HG02981 (cell line): ENCODE data around the gene SUMF1.
"Not testable (repeated sequence)": the region's sequence is repeated elsewhere in the genome, so short reads cannot be mapped to it uniquely, and the experiment has no call there.

Experiments
- ATAC-seq: cut with Tn5 transposase; IDR thresholded peaks from one replicate; pipeline ENCODE4 v1.9.1; 2021; ENCODE audit warnings: mild to moderate bottlenecking, moderate library complexity; ENCODE audit not compliant: unreplicated experiment

Gene SUMF1

DNA sequence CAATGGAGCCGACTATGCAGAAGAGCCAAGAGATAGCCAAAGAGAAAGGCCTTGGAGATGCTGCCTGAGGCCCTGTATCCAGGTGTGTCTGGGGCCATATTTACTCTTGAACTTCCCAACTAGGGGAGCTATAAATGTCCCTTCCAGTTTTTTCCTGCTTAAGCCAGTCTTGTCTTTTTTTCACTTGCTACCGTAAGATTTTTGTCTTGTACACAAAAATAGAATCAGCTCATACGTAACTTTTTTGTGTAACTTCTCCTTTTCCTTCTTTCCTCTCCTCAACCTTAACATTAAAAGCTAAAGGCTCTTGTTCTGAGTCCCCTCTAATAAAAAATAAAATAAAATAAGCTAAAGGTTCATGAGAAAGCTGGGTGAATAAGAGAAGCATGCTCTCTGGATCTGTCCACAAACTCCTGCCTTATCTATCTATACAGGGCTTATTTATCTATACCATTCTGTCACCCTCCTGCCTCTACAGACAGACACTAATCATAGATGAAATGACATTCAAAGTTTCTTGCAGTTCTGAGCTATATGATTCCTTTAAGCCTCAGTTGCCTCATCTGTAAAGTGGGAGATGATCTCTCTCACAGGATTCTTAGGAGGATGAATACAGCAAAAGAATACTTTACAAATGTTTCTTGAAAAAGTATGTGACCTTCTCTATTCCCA is 4.6 kb downstream of the SUMF1 start:
- ATAC-seq = no peak

DNA sequence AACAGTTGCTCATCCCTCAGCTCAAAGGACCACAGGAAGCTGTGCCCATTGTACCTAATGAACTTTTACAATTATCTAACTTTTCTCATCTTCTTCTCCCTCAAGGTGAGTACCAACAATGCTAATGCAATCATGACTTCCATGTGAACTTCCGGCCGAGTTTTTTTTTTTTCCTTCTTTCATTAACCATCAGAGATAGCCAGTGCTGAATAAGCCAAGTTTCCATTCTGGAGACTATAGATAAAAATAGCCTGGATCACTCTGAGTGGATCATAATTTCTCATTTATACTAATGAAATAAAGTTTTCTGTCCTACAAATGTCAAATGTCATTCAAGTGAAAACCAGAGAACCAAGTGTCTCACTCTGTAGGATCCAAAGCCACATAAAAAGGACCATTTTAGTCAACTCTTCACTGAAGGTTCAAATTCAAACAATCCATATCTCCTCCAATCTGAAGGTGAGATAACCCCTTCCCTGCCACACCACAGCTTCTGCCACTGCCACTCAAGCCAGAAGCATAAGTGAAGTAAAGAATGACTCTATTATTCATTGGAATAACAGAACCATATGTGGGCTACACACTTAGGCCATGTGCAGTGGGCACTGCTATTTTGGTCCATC is 5.5 kb downstream of the SUMF1 start:
- ATAC-seq = no peak

DNA sequence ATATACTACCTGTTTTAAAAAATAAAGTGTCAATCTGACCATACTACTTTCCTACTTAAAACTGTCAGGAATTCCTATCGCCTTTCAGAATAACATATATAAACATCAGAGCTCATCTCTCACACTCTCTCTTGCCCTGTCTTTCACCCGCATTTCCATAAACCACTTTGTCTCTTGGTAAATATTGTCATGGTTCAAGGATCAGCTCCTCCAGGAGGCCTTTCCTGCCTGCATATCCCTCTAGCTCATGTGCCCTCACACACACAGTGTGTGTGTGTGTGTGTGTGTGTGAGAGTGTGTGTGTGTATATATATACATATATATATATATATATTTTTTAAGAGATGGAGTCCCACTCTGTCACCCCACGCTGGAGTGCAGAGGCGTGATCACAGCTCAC is 6.7 kb downstream of the SUMF1 start:
- ATAC-seq = no peak

DNA sequence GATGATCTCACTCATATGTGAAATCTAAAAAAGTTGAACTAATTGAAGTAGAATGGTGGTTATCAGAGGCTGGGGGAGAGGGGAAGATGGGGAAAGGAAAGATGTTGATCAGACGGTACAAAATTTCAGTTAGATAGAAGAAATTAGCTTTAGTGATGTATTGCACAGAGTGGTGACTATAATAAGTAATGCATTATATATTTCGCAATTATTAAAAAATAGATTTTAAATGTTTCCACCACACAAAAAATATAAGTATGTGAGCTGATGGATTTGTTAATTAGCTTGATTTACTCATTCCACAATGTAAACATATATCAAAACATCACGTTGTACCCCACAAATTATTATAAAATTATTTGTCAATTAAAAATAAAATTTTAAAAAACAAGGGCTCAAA is 8.1 kb downstream of the SUMF1 start:
- no peak for ATAC-seq

DNA sequence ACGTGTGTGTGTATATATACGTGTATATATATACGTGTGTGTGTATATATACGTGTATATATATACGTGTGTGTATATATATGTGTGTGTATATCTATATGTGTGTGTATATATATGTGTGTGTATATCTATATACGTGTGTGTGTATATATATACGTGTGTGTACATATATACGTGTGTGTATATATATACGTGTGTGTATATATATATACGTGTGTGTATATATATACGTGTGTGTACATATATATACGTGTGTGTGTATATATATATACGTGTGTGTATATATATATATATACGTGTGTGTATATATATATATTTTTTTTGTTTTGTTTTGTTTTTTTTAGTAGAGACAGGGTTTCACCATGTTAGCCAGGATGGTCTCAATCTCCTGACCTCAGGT is 10.3 kb downstream of the SUMF1 start:
- ATAC-seq = not testable (repeated sequence)

DNA sequence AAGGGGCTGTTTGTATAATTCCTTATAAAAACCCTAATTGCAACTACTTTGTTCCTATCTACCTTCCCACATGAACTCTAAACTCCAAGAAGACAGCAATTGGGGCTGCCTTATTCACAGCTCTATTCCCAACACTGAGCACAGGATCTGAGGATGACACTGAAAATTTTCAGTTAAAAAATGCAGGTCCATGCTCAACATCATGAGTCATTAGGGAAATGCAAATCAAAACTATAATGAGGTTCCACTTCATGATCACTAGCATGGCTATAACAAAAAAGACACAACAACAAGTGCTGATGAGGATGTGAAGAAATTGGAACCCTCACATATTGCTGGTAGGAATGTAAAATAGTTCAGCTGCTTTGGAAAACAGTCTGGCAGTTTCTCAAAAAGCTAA is 12.9 kb downstream of the SUMF1 start:
- ATAC-seq = no peak

DNA sequence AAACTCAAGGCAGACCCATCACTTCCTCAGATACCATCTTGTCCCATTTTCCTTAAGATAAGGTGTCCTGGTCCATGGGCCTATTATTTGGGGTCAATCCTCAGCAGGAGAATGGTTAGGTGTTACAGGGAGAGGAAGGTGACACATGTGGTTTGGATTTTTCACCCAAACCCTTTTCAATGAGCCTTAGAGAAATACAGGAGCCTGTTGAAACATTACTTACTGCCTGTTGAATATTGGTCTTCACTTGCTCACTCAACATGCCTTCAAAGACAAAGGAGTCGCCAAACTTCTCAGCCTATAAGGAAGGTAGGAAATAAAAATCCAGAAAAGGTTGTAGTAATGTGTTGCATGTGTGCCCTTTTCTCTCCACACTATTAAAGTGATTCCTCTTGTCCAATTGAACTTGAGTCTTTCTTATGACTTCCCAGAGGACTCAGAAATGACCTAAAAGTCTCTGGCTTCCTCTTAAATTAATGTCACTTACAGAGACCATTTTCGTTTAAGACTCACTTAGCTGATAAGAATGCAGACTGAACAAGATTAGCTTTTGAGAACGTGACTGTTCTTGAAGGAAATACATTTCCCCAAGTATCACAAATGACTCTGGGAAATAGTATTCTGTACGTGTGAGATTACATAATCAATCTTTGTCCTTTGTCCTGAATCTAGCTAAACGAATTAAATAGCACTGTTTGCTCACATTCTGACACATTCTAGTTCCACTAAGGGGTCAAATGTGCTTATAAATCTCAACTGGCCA is 17.8 kb downstream of the SUMF1 start:
- ATAC-seq = no peak

DNA sequence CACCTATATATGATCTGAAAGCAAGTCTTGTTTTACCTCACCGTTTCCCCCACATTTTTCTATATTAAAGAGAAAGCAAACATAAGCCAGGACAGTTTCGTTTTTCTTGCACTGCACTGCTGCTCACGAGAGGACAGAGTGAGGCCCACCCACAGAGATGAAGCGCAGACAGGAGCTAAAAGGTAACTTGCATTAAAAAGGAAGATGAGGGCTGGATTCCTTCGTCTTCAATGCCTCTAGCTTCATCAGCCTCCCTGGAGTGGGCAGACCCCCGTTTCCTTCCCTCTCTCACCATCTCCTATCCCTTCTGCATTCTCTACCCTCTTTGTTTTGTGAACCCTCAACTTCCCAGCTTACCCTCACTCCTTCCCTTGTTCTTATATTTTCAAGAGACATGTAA is 18.9 kb downstream of the SUMF1 start:
- no peak for ATAC-seq

DNA sequence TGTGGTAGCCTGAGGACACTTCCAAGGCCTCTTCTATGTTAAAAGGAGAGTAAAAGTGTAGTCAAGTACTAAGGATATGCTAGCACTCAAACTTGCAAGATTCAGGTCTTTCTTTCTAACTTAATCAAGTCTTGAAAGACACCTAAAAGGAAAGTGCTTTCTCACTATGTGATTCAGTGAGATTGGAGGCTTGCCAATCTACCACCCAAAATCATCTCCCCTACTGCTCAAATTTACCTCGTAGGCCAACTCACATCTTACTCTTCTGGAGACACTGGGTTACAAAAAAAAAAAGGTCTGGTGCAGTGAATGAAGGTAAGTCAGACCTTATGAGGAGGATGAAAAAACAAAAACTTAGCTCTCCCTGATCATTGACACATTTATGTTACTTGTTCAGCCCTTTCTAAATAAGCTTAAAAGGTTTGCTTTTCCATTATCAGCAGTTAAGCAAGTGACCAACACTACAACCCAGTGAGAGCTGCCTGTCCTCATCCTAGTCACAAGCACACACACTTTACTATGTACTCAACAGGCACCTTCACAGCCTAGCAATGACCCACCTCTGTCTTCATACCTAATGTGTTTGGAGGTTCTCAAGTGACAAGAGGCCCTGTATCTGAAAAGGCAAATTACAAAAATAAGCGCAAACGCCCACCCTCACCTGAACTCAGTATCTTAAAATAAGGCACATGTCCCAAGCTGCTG is 19.6 kb downstream of the SUMF1 start:
- no peak for ATAC-seq

DNA sequence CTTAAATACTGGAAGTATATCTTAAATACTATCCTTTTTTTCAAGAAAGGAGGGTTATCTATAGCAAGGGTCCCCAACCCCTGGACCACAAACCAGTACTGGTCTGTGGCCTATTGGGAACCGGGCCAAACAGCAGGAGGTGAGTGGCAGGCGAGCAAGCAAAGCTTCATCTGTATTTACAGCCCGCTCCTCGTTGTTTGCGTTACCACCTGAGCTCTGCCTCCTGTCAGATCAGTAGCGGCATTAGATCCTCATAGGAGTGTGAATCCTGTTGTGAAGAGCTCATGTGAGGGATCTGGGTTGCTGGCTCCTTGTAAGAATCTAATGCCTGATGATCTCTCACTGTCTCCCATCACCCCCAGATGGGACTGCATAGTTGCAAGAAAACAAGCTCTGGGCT is 26.1 kb downstream of the SUMF1 start:
- no peak for ATAC-seq

DNA sequence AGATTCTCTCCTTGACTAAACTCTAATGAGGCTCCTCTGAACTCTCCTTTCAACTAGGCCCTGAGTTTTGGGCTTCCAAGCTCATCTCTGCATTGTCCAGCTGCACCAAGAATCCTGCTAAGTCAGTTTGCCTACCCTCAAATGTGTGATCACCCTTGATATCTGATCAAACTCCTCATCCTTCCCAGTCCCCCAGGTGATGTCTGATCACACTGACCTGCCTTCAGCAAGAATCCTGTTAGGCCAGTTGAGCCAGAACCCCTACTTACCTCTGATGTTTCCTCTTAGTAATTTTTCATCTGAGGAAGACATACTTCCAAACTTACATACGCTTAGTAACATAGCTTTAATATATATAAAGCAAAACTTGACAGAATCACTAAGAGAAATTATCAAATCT is 28.8 kb downstream of the SUMF1 start:
- no peak for ATAC-seq

DNA sequence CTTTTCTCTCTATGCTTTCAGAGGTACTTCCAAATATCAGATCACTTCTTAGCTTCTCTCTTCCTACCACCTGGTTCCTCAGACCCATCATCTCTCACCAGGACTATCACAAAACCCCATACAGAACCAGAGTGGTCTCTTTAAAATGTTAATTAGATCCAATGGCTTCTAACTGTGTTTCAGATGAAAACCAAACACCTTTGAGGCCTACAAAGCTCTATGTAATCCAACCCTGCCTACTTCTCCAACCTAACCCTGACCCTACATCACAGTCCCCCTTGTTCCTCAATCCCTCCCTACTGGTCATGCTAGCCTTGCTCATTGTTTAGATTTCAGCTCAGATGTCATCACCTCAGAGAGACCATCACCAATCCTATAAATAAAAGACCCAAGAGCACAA is 34.8 kb downstream of the SUMF1 start:
- no peak for ATAC-seq

DNA sequence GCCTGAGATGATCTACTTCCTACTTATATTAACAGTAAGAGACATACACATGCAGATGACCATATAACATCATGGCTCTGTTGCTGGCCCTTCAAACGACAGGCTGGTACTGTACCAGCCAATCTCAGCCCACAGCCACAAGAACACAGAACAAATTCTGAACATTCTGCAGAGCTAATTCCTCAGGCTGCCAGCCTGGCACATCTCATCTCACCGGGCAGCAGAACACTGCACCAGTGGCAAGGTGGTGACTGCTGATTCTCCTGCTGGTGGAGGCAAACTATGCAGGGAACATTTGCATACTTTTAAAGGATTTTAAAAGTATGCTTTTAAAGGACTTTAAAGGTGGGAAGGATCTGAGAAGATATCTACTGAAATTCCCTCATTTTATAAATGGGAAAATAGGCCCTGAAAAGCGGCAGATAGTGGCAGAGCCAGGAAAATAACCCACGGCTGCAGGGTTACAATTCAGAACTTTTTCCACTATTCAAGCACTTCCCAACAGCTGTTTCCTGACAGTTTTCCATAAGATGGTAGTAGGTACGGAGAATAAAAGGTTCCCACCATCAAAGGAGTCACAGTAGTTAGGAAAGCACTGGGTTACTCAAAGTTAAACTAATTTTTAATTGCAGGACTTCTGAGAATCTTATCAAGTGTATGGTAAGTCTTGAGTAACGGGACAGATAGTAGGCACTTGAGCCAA is 37.3 kb downstream of the SUMF1 start:
- ATAC-seq = no peak

DNA sequence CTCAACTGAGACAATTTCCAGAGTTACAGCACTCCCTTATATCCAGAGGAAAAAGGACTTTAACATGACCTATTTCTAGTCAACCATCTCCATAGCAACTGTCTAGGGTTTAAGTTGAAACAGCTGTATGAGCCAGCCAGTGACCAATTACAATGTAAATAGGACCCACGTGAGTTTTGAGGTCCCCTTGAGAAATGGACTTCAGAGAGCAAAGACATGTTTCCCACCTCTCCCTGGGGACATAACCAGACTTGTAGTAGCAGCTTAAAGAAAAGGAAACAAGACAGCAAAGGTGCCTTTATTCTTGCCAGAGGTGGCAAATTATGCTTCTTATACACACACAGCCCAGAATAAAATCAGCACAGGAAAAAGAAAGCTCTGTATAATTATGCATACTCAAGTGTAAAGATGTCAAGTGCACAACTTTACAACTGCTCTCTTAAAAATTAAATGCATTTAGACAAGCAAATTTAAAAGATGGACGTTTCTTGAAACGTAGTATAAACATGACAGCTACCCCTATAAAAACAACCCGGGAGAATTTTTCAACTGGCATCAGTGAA is 40.2 kb downstream of the SUMF1 start:
- ATAC-seq = peak; percentile 94

DNA sequence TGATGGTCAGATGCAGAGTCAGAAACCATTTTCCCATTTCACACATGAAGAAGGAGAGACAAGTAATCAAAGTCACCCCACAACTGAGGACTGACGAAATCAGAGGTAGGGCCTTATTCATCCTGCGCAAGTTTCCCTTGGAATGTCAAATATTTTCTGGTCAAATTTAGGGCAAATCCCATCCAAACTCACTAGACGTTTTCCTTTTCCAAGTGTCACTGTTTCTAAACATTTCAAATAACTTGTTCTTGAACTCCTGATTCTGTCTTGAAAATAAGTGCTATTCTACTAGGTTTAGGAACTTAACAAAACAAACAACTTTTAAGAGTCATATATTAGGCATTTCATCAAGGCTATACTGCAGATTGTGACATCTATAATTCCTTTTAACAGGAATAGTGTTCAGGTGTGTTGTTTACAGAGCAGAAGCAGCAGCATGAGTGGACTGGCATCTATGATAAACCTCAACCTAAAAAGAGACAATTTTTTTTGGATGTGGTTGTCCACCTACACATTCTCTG is 40.7 kb downstream of the SUMF1 start:
- ATAC-seq = no peak

DNA sequence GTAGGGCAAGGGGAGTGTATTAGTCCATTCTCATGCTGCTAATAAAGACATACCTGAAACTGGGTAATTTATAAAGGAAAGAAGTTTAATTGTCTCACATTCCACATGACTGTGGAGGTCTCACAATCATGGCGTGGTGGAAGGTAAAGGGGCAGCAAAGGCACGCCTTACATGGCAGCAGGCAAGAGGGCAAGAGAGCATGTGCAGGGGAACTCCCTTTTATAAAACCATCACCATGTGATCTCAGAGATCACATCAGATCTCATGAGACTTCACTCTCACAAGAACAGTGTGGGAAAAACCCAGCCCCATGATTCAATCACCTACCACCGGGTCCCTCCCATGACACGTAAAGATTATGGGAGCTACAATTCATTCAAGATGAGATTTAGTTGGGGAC is 41.4 kb downstream of the SUMF1 start:
- ATAC-seq = peak; percentile 35

DNA sequence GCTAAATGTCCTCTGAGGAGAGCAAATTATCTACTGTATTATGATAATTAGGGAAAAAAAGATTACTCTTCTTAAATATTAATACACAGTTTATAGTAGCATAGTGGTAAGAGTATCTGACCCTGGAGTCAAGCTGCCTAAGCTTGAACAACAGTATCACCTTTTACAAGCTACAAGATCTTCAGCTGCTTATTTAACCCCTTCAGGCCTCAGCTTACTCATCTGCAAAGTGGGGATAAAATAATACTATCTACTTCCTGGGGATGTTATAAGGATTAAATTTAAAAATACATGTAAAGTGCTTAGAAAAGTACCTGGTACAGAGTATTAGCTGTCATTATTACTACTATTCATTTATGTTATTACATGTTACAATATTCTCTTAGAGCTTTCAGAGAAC is 42.0 kb downstream of the SUMF1 start:
- ATAC-seq = no peak

DNA sequence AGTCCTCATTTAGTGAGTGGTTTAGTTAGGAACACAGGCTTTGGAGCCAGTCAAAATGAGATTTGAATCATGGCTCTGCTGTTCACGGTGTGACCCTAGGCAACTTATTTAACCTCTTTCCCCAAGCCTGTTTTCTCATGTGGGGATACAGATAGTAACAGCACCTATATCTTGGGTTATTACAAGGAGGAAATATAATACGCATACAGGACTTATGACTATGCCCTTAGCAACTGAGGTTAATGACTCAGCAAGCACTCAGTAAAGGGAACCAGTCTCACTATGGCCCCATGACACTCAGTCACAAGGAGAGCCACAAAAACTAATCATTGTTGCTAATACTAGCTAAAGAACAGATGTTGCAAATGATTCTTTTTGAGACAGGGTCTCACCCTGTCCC is 45.9 kb downstream of the SUMF1 start:
- peak; percentile 69 for ATAC-seq

DNA sequence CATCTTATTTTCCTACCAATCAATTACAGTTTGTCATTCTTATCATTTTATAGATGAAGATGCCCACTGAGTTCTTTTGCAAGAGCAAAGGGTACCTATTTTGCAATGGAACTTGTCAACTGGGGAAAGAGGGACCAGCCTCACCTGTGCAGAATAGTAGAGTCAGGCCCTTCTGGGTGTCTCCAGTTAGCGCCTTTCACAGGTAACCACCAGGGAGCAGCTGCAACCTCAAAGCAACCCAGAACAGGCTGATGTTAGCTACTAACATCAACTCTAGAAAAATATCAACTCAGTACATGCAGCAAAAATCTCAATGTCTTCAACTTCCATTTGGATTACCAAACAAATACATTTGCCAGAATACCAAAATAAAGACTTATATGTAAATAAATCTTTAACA is 47.1 kb downstream of the SUMF1 start:
- no peak for ATAC-seq

DNA sequence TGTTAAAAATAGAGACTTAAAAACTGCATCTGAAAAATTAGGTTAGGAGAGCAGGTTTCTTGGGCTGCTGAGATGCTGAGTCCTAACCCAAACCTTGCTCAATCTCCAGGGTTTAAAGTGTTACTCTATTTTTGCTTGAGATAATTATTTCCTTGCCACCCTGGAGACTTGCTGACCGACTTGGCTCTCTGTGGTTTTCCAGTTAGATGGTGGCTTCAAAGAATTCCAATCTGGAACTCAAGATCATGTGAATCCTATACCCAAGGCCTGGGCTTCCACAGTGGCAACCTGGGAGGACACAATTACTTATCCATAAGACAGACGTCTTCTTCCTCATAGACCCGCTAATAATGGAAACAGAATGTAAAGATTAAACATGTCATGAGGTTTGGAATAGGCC is 47.7 kb downstream of the SUMF1 start:
- no peak for ATAC-seq

DNA sequence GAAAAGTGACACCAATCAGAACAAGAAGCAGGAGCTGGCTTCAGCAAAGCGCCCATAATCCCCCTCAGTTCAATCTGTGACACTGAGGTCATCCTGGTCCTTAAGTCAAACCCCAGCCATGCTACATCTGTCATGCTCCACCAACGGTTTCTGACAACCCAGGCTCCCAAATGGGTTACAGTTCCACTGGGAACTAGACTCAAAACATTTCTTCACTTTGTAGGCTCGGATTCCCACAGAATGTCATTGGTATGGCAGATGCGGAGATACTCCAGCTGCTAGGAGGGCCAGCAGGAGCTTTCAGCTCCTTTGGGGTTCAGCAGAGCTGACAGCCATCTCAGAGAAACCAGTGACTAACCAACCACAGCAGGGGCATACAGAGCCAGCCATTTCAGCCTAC is 48.9 kb downstream of the SUMF1 start:
- ATAC-seq = no peak
